ENCODE results near the gene AP1AR.

AP1AR gene

GRCh38 chr4:112312610-112313239 is 81.1 kb downstream of the AP1AR start:
- Histone ChIP-seq H3K27ac (ENCODE audit: low read depth, low read length, poor library complexity, severe bottlenecking) (peak overlapping the region; percentile 72), H3K4me2 (ENCODE audit: low read length) (peak overlapping the region; percentile 48), H4K20me1 (ENCODE audit: insufficient read depth, low read length) (no peaks in the 10 kb centered on the region), H3F3A (ENCODE audit: insufficient read depth, low read length) (no peaks in the 10 kb centered on the region), H3K9me3 (ENCODE audit: low read length) (no peaks in the 10 kb centered on the region), H3K36me3 (ENCODE audit: insufficient read depth, low read length) (no peaks in the 10 kb centered on the region), H3K9me2 (ENCODE audit: low read depth, low read length) (no peaks in the 10 kb centered on the region), H3K9ac (ENCODE audit: low read length) (peak overlapping the region; percentile 3; the same call in 1 of the 2 replicates), H3K4me3 (ENCODE audit: low read depth, low read length, poor library complexity, severe bottlenecking) (peak overlapping the region; percentile 15), H3K27me3 (ENCODE audit: insufficient read depth, low read length) (no peaks in the 10 kb centered on the region), H3K79me2 (ENCODE audit: insufficient read depth, low read length) (no peaks in the 10 kb centered on the region), H2AFZ (ENCODE audit: low read length) (peak overlapping the region; percentile 8), H3K4me1 (ENCODE audit: insufficient read depth, low read length, severe bottlenecking) (peaks cover 31% of the 10 kb centered on the region)
- TF ChIP-seq CTCF (IDR thresholded peaks at IDR 0.05; ENCODE audit: low read length) (no peak), EZH2 (IDR thresholded peaks at IDR 0.05; ENCODE audit: borderline replicate concordance, low read length) (no peak)

GRCh38 chr4:112315446-112315845 is 83.9 kb downstream of the AP1AR start:
- Histone ChIP-seq H2AFZ (ENCODE audit: low read length) (no peak overlapping the region), H3K9me2 (ENCODE audit: low read depth, low read length) (no peaks in the 10 kb centered on the region), H3K36me3 (ENCODE audit: insufficient read depth, low read length) (no peaks in the 10 kb centered on the region), H4K20me1 (ENCODE audit: insufficient read depth, low read length) (no peaks in the 10 kb centered on the region), H3K27ac (ENCODE audit: low read depth, low read length, poor library complexity, severe bottlenecking) (no peak overlapping the region), H3K9me3 (ENCODE audit: low read length) (no peaks in the 10 kb centered on the region), H3K27me3 (ENCODE audit: insufficient read depth, low read length) (no peaks in the 10 kb centered on the region), H3K4me1 (ENCODE audit: insufficient read depth, low read length, severe bottlenecking) (peaks cover 18% of the 10 kb centered on the region), H3K4me2 (ENCODE audit: low read length) (no peak overlapping the region), H3K79me2 (ENCODE audit: insufficient read depth, low read length) (no peaks in the 10 kb centered on the region), H3F3A (ENCODE audit: insufficient read depth, low read length) (no peaks in the 10 kb centered on the region), H3K9ac (ENCODE audit: low read length) (no peak overlapping the region), H3K4me3 (ENCODE audit: low read depth, low read length, poor library complexity, severe bottlenecking) (no peak overlapping the region)
- no peak for TF ChIP-seq CTCF (IDR thresholded peaks at IDR 0.05; ENCODE audit: low read length)
- TF ChIP-seq EZH2 (IDR thresholded peaks at IDR 0.05; ENCODE audit: borderline replicate concordance, low read length), result no peak

GRCh38 chr4:112316360-112316759 is 84.8 kb downstream of the AP1AR start:
- H2AFZ ChIP-seq (ENCODE audit: low read length), result no peak overlapping the region
- H3K27me3 ChIP-seq (ENCODE audit: insufficient read depth, low read length), result no peaks in the 10 kb centered on the region
- H3K79me2 ChIP-seq (ENCODE audit: insufficient read depth, low read length), result no peaks in the 10 kb centered on the region
- H3K36me3 ChIP-seq (ENCODE audit: insufficient read depth, low read length), result no peaks in the 10 kb centered on the region
- no peak overlapping the region for H3K4me3 ChIP-seq (ENCODE audit: low read depth, low read length, poor library complexity, severe bottlenecking)
- H3F3A ChIP-seq (ENCODE audit: insufficient read depth, low read length), result no peaks in the 10 kb centered on the region
- no peak overlapping the region for H3K27ac ChIP-seq (ENCODE audit: low read depth, low read length, poor library complexity, severe bottlenecking)
- no peaks in the 10 kb centered on the region for H4K20me1 ChIP-seq (ENCODE audit: insufficient read depth, low read length)
- H3K4me1 ChIP-seq (ENCODE audit: insufficient read depth, low read length, severe bottlenecking), result peaks cover 17% of the 10 kb centered on the region
- H3K9ac ChIP-seq (ENCODE audit: low read length), result no peak overlapping the region
- H3K9me3 ChIP-seq (ENCODE audit: low read length), result no peaks in the 10 kb centered on the region
- no peaks in the 10 kb centered on the region for H3K9me2 ChIP-seq (ENCODE audit: low read depth, low read length)
- no peak for TF ChIP-seq CTCF (IDR thresholded peaks at IDR 0.05; ENCODE audit: low read length)
- TF ChIP-seq EZH2 (IDR thresholded peaks at IDR 0.05; ENCODE audit: borderline replicate concordance, low read length), result no peak
- H3K4me2 ChIP-seq (ENCODE audit: low read length), result no peak overlapping the region

All from OCI-LY1 (cell line).